Progenitor cell of endocrine pancreas (in vitro differentiated cells): ENCODE results near the gene KRTAP26-1. TPM values are rescaled to one million over a fixed set of nuclear protein-coding genes. Genes with fewer than 3 reads are reported as not detected.

Experiments used
- DNase-seq: peaks from one replicate; pipeline ENCODE4 v3.0.0; 2021; ENCODE audit warnings: low spot score; ENCODE audit not compliant: unreplicated experiment
- H3K27ac Mint-ChIP-seq: 2 replicates; pipeline ENCODE4 v1.8.0; 2021; ENCODE audit warnings: mild to moderate bottlenecking, moderate library complexity, mixed read lengths
- H3K27me3 Mint-ChIP-seq: 2 replicates; pipeline ENCODE4 v1.8.0; 2021; ENCODE audit warnings: mixed read lengths
- H3K36me3 Mint-ChIP-seq: 2 replicates; pipeline ENCODE4 v1.8.0; 2022; ENCODE audit warnings: mixed read lengths; ENCODE audit not compliant: insufficient read depth
- H3K4me1 Mint-ChIP-seq: 2 replicates; pipeline ENCODE4 v1.8.0; 2021; ENCODE audit warnings: low read depth, mixed read lengths
- H3K4me3 Mint-ChIP-seq: 2 replicates; pipeline ENCODE4 v1.8.0; 2021; ENCODE audit warnings: low read depth, mild to moderate bottlenecking, moderate library complexity, mixed read lengths
- H3K9me3 Mint-ChIP-seq: 2 replicates; pipeline ENCODE4 v1.8.0; 2021; ENCODE audit warnings: low read depth, mixed read lengths
- CTCF ChIP-seq: fragments of 200-600 bp; sonication (generic); IDR thresholded peaks from one replicate; pipeline ENCODE4 v1.5.0; 2021; ENCODE audit warnings: antibody characterized with exemption, mild to moderate bottlenecking; ENCODE audit not compliant: unreplicated experiment
- total RNA-seq: library from RNA; stranded (reverse); gene quantifications from 2 replicates; pipeline ENCODE4 v1.2.1, GENCODE V29; 2021

The KRTAP26-1 gene
- total RNA-seq, 1 donor from 2014 or later, result not detected

GRCh38 chr21:30282850-30283249 is 37.3 kb downstream of the KRTAP26-1 start, which contains the start of gene KRTAP24-1:
TSS of gene KRTAP24-1 (minus strand) at chr21:30282950. CDS start at chr21:30282932, 18 bp downstream.
- no peaks in the 10 kb centered on the region for H3K27me3 Mint-ChIP-seq
- no peaks in the 10 kb centered on the region for H3K36me3 Mint-ChIP-seq
- no peak for DNase-seq
- H3K4me3 Mint-ChIP-seq, result no peak within 1 kb of the TSS
- no peaks in the 10 kb centered on the region for H3K9me3 Mint-ChIP-seq
- H3K27ac Mint-ChIP-seq, result no peak within 1 kb of the TSS
- no peaks in the 10 kb centered on the region for H3K4me1 Mint-ChIP-seq
- TF ChIP-seq CTCF, result no peak

GRCh38 chr21:30271611-30272010 is 48.5 kb downstream of the KRTAP26-1 start:
- H3K4me3 Mint-ChIP-seq, result no peak overlapping the region
- no peaks in the 10 kb centered on the region for H3K36me3 Mint-ChIP-seq
- no peak for TF ChIP-seq CTCF
- no peak overlapping the region for H3K27ac Mint-ChIP-seq
- no peaks in the 10 kb centered on the region for H3K27me3 Mint-ChIP-seq
- peaks cover 2% of the 10 kb centered on the region for H3K9me3 Mint-ChIP-seq
- H3K4me1 Mint-ChIP-seq, result no peaks in the 10 kb centered on the region
- no peak for DNase-seq

GRCh38 chr21:30271156-30271555 is 49.0 kb downstream of the KRTAP26-1 start:
- no peaks in the 10 kb centered on the region for H3K27me3 Mint-ChIP-seq
- no peak overlapping the region for H3K4me3 Mint-ChIP-seq
- no peak for TF ChIP-seq CTCF
- no peaks in the 10 kb centered on the region for H3K4me1 Mint-ChIP-seq
- H3K36me3 Mint-ChIP-seq, result no peaks in the 10 kb centered on the region
- H3K27ac Mint-ChIP-seq, result no peak overlapping the region
- H3K9me3 Mint-ChIP-seq, result peaks cover 2% of the 10 kb centered on the region
- no peak for DNase-seq

GRCh38 chr21:30269803-30270530 is 50.1 kb downstream of the KRTAP26-1 start:
- TF ChIP-seq CTCF, result no peak
- H3K4me3 Mint-ChIP-seq, result no peak overlapping the region
- no peaks in the 10 kb centered on the region for H3K36me3 Mint-ChIP-seq
- no peak for DNase-seq
- no peaks in the 10 kb centered on the region for H3K4me1 Mint-ChIP-seq
- H3K27ac Mint-ChIP-seq, result no peak overlapping the region
- peaks cover 7% of the 10 kb centered on the region for H3K9me3 Mint-ChIP-seq
- no peaks in the 10 kb centered on the region for H3K27me3 Mint-ChIP-seq

Other genes with a start within 250 kb of the KRTAP26-1 start
- not detected in 2 replicates for gene CLDN17, start 153.5 kb downstream of the KRTAP26-1 start, total RNA-seq
- gene CLDN8, start 104.2 kb downstream of the KRTAP26-1 start, total RNA-seq, result not detected in 2 replicates
- gene KRTAP24-1, start 37.4 kb downstream of the KRTAP26-1 start, total RNA-seq, result not detected in 2 replicates
- not detected in 2 replicates for gene KRTAP25-1, start 30.8 kb downstream of the KRTAP26-1 start, total RNA-seq
- not detected in 2 replicates for gene KRTAP27-1, start 17.4 kb upstream of the KRTAP26-1 start, total RNA-seq
- not detected in 2 replicates for gene KRTAP23-1, start 28.3 kb upstream of the KRTAP26-1 start, total RNA-seq
- gene KRTAP13-2, start 52.0 kb upstream of the KRTAP26-1 start, total RNA-seq, result not detected in 2 replicates
- not detected in 2 replicates for gene KRTAP13-1, start 75.7 kb upstream of the KRTAP26-1 start, total RNA-seq
- gene KRTAP13-3, start 105.6 kb upstream of the KRTAP26-1 start, total RNA-seq, result not detected in 2 replicates
- gene KRTAP13-4, start 109.9 kb upstream of the KRTAP26-1 start, total RNA-seq, result not detected in 2 replicates
- not detected in 2 replicates for gene KRTAP15-1, start 120.0 kb upstream of the KRTAP26-1 start, total RNA-seq
- gene KRTAP19-1, start 160.1 kb upstream of the KRTAP26-1 start, total RNA-seq, result not detected in 2 replicates
- gene KRTAP19-2, start 167.1 kb upstream of the KRTAP26-1 start, total RNA-seq, result not detected in 2 replicates
- not detected in 2 replicates for gene KRTAP19-3, start 171.7 kb upstream of the KRTAP26-1 start, total RNA-seq
- gene KRTAP19-4, start 176.8 kb upstream of the KRTAP26-1 start, total RNA-seq, result not detected in 2 replicates
- not detected in 2 replicates for gene KRTAP19-5, start 181.8 kb upstream of the KRTAP26-1 start, total RNA-seq
- not detected in 2 replicates for gene KRTAP19-6, start 221.5 kb upstream of the KRTAP26-1 start, total RNA-seq
- not detected in 2 replicates for gene KRTAP19-7, start 241.0 kb upstream of the KRTAP26-1 start, total RNA-seq